ENCODE results near the gene KCNN4. TPM values are rescaled to one million over a fixed set of nuclear protein-coding genes. Genes with fewer than 3 reads are reported as not detected.

Gene KCNN4
- total and polyA plus RNA-seq, 2 experiments from 2014 or later = 0.86 to 3.2 TPM

DNA sequence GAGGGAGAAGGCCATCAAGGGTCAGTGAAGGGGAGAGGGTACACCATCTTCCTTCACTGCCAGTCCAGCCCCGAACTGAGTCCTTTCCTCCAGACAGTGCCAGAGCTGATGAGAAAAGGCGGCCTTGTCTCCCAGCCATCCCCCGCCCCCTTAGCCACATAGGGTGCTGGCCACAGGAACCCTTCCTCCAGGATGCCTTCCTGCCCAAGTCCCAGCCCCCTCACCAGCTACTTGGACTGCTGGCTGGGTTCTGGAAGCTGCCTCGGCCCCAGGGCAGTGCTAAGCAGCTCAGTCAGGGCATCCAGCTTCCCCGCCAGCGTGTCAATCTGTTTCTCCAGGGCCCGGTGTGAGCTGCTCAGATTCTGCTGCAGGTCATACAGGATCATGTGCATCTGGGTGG lies 13.5 kb downstream of the KCNN4 start:
- H3K4me1 Mint-ChIP-seq = peaks cover 13% of the 10 kb centered on the region; the same call in 1 of the 3 replicates
- DNase-seq (ENCODE audit: low spot score) (no peak), ATAC-seq (no peak)
- Histone ChIP-seq H3K27me3 (ENCODE audit: insufficient read depth) (peaks cover 10% of the 10 kb centered on the region), H3K4me1 (ENCODE audit: insufficient read depth) (no peaks in the 10 kb centered on the region), H4K20me1 (replicated peaks; ENCODE audit: insufficient read depth) (no peaks in the 10 kb centered on the region), H3F3A (replicated peaks; ENCODE audit: low read depth) (no peaks in the 10 kb centered on the region), H3K9me2 (ENCODE audit: insufficient read depth) (no peaks in the 10 kb centered on the region), H3K4me3 (no peak overlapping the region), H3K27ac (ENCODE audit: low read depth) (no peak overlapping the region), H3K36me3 (ENCODE audit: insufficient read depth) (no peaks in the 10 kb centered on the region), H3K4me2 (no peak overlapping the region), H3K79me2 (replicated peaks; ENCODE audit: insufficient read depth) (no peaks in the 10 kb centered on the region), H2AFZ (no peak overlapping the region)
- no peaks in the 10 kb centered on the region for H3K36me3 Mint-ChIP-seq (ENCODE audit: low read depth)
- peaks cover 23% of the 10 kb centered on the region for H3K27me3 Mint-ChIP-seq (ENCODE audit: insufficient read depth, low read depth, poor library complexity)
- TF ChIP-seq POLR2AphosphoS5 (IDR thresholded peaks at IDR 0.05; ENCODE audit: low read depth) = no peak
- TF ChIP-seq STAT1 (IDR thresholded peaks at IDR 0.05; ENCODE audit: unreplicated experiment) = no peak
- TF ChIP-seq ZNF331 (CRISPR knock-in tag; IDR thresholded peaks at IDR 0.05; ENCODE audit: low read depth) = no peak
- TF ChIP-seq, protein P1, sequence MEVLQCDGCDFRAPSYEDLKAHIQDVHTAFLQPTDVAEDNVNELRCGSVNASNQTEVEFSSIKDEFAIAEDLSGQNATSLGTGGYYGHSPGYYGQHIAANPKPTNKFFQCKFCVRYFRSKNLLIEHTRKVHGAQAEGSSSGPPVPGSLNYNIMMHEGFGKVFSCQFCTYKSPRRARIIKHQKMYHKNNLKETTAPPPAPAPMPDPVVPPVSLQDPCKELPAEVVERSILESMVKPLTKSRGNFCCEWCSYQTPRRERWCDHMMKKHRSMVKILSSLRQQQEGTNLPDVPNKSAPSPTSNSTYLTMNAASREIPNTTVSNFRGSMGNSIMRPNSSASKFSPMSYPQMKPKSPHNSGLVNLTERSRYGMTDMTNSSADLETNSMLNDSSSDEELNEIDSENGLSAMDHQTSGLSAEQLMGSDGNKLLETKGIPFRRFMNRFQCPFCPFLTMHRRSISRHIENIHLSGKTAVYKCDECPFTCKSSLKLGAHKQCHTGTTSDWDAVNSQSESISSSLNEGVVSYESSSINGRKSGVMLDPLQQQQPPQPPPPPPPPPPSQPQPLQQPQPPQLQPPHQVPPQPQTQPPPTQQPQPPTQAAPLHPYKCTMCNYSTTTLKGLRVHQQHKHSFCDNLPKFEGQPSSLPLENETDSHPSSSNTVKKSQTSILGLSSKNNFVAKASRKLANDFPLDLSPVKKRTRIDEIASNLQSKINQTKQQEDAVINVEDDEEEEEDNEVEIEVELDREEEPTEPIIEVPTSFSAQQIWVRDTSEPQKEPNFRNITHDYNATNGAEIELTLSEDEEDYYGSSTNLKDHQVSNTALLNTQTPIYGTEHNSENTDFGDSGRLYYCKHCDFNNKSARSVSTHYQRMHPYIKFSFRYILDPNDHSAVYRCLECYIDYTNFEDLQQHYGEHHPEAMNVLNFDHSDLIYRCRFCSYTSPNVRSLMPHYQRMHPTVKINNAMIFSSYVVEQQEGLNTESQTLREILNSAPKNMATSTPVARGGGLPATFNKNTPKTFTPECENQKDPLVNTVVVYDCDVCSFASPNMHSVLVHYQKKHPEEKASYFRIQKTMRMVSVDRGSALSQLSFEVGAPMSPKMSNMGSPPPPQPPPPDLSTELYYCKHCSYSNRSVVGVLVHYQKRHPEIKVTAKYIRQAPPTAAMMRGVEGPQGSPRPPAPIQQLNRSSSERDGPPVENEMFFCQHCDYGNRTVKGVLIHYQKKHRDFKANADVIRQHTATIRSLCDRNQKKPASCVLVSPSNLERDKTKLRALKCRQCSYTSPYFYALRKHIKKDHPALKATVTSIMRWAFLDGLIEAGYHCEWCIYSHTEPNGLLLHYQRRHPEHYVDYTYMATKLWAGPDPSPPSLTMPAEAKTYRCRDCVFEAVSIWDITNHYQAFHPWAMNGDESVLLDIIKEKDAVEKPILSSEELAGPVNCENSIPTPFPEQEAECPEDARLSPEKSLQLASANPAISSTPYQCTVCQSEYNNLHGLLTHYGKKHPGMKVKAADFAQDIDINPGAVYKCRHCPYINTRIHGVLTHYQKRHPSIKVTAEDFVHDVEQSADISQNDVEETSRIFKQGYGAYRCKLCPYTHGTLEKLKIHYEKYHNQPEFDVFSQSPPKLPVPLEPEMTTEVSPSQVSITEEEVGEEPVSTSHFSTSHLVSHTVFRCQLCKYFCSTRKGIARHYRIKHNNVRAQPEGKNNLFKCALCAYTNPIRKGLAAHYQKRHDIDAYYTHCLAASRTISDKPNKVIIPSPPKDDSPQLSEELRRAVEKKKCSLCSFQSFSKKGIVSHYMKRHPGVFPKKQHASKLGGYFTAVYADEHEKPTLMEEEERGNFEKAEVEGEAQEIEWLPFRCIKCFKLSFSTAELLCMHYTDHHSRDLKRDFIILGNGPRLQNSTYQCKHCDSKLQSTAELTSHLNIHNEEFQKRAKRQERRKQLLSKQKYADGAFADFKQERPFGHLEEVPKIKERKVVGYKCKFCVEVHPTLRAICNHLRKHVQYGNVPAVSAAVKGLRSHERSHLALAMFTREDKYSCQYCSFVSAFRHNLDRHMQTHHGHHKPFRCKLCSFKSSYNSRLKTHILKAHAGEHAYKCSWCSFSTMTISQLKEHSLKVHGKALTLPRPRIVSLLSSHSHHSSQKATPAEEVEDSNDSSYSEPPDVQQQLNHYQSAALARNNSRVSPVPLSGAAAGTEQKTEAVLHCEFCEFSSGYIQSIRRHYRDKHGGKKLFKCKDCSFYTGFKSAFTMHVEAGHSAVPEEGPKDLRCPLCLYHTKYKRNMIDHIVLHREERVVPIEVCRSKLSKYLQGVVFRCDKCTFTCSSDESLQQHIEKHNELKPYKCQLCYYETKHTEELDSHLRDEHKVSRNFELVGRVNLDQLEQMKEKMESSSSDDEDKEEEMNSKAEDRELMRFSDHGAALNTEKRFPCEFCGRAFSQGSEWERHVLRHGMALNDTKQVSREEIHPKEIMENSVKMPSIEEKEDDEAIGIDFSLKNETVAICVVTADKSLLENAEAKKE (CRISPR knock-in tag; IDR thresholded peaks at IDR 0.05) = no peak
- TF ChIP-seq EZH2 (IDR thresholded peaks at IDR 0.05; ENCODE audit: low read depth, unreplicated experiment) = no peak
- no peak for TF ChIP-seq EZH2phosphoT487 (IDR thresholded peaks at IDR 0.05; ENCODE audit: unreplicated experiment)
- no peak for TF ChIP-seq CREB1 (CRISPR knock-in tag; IDR thresholded peaks at IDR 0.05; ENCODE audit: low read depth)
- TF ChIP-seq ZNF114 (CRISPR knock-in tag; IDR thresholded peaks at IDR 0.05) = no peak
- TF ChIP-seq, protein P2, sequence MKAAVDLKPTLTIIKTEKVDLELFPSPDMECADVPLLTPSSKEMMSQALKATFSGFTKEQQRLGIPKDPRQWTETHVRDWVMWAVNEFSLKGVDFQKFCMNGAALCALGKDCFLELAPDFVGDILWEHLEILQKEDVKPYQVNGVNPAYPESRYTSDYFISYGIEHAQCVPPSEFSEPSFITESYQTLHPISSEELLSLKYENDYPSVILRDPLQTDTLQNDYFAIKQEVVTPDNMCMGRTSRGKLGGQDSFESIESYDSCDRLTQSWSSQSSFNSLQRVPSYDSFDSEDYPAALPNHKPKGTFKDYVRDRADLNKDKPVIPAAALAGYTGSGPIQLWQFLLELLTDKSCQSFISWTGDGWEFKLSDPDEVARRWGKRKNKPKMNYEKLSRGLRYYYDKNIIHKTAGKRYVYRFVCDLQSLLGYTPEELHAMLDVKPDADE (IDR thresholded peaks at IDR 0.05) = no peak
- TF ChIP-seq JUNB (IDR thresholded peaks at IDR 0.05; ENCODE audit: unreplicated experiment) = no peak
- TF ChIP-seq, protein P3, sequence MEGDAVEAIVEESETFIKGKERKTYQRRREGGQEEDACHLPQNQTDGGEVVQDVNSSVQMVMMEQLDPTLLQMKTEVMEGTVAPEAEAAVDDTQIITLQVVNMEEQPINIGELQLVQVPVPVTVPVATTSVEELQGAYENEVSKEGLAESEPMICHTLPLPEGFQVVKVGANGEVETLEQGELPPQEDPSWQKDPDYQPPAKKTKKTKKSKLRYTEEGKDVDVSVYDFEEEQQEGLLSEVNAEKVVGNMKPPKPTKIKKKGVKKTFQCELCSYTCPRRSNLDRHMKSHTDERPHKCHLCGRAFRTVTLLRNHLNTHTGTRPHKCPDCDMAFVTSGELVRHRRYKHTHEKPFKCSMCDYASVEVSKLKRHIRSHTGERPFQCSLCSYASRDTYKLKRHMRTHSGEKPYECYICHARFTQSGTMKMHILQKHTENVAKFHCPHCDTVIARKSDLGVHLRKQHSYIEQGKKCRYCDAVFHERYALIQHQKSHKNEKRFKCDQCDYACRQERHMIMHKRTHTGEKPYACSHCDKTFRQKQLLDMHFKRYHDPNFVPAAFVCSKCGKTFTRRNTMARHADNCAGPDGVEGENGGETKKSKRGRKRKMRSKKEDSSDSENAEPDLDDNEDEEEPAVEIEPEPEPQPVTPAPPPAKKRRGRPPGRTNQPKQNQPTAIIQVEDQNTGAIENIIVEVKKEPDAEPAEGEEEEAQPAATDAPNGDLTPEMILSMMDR (conservative IDR thresholded peaks at IDR 0.05; ENCODE audit: low read depth in 2 of 2) = no peak
- TF ChIP-seq, protein P4, sequence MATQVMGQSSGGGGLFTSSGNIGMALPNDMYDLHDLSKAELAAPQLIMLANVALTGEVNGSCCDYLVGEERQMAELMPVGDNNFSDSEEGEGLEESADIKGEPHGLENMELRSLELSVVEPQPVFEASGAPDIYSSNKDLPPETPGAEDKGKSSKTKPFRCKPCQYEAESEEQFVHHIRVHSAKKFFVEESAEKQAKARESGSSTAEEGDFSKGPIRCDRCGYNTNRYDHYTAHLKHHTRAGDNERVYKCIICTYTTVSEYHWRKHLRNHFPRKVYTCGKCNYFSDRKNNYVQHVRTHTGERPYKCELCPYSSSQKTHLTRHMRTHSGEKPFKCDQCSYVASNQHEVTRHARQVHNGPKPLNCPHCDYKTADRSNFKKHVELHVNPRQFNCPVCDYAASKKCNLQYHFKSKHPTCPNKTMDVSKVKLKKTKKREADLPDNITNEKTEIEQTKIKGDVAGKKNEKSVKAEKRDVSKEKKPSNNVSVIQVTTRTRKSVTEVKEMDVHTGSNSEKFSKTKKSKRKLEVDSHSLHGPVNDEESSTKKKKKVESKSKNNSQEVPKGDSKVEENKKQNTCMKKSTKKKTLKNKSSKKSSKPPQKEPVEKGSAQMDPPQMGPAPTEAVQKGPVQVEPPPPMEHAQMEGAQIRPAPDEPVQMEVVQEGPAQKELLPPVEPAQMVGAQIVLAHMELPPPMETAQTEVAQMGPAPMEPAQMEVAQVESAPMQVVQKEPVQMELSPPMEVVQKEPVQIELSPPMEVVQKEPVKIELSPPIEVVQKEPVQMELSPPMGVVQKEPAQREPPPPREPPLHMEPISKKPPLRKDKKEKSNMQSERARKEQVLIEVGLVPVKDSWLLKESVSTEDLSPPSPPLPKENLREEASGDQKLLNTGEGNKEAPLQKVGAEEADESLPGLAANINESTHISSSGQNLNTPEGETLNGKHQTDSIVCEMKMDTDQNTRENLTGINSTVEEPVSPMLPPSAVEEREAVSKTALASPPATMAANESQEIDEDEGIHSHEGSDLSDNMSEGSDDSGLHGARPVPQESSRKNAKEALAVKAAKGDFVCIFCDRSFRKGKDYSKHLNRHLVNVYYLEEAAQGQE (IDR thresholded peaks at IDR 0.05; ENCODE audit: unreplicated experiment) = no peak
- no peak for TF ChIP-seq NANOG (IDR thresholded peaks at IDR 0.05; ENCODE audit: borderline replicate concordance)
- H3K4me3 Mint-ChIP-seq = no peak overlapping the region
- H3K9me3 Mint-ChIP-seq = no peaks in the 10 kb centered on the region
- H3K27ac Mint-ChIP-seq = no peak overlapping the region
